Renal cortical epithelial cell (primary cell): Measurements from ENCODE around the gene SPATA13. TPM values are rescaled to one million over a fixed set of nuclear protein-coding genes. Genes with fewer than 3 reads are reported as not detected.

Source experiments
- DNase-seq: peaks from one replicate; pipeline ENCODE4 v3.0.0-alpha.2; 2011; ENCODE audit warnings: low read depth
- total RNA-seq: library from RNA; depleted of rRNA; stranded (reverse); fragments of >200 nt; gene quantifications from 2 replicates; pipeline ENCODE4 v1.2.3, GENCODE V29; 2014

SPATA13 gene
- total RNA-seq, 1 donor from 2014 or later: 27.4 TPM

GRCh38 chr13:24141333-24141910 is 19.1 kb upstream of the SPATA13 start:
- DNase-seq: no peak

- no peak for DNase-seq
Observed at GRCh38 chr13:24142453-24142852, 18.1 kb upstream of the SPATA13 start.

GRCh38 chr13:24142886-24143285 is 17.6 kb upstream of the SPATA13 start:
- DNase-seq: no peak

GRCh38 chr13:24145240-24145639 is 15.3 kb upstream of the SPATA13 start:
- DNase-seq: no peak

- no peak for DNase-seq
Observed at GRCh38 chr13:24145674-24146073, 14.8 kb upstream of the SPATA13 start.

DNA sequence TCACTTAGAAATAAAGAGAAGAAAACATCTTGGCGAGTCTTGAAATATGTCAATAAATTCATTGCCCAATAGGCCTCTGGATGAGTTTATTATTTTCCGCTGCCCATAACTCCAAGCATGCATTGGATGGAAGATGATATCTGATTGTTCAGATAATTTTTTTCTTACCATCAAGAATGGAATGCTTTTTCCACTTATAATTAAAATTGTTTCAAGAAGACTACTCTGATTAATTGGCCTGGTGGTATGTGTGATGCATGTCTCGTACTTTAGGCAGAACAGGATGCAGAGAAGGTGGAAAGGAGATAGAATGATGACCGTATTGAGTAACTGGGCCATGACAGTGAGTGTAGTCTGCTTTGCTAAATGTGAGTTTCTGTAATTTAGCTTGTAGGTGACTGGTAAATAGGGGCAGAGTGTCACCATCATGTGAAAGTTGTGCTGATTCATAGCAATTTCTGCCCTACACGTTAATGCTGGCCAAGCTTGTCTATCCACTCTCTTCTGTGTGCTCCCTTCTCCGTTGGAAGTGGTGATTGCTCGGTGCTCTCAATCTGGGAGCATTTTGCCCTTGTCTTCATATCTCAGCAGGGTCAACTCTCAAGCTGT is 13.5 kb upstream of the SPATA13 start:
- peak; percentile 59 for DNase-seq

- peak; percentile 76 for DNase-seq
Observed at GRCh38 chr13:24147570-24147963, 13.0 kb upstream of the SPATA13 start.

GRCh38 chr13:24148414-24149235 is 11.9 kb upstream of the SPATA13 start:
- DNase-seq: peak; percentile 100

- no peak for DNase-seq
Observed at GRCh38 chr13:24149246-24150032, 11.1 kb upstream of the SPATA13 start.

- no peak for DNase-seq
Observed at GRCh38 chr13:24150572-24150971, 9.9 kb upstream of the SPATA13 start.

DNA sequence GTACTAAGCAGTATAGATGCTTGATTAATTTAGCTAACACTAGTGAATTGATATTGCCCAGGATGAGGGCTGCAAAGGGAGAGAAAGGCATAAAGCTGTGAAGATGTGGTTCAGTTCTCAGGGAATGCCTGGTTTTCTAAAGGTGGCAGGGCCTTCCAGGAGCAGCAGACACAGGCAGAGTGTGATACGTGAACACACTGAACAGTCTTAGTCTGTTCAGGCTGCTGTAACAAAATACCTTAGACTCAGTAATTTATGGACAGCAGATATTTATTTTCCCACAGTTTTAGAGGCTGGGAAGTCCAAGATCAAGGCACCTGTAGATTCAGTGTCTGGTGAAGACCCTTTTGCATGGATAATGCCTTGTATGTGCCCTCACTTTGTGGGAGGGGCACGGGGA is 8.7 kb upstream of the SPATA13 start:
- no peak for DNase-seq

DNA sequence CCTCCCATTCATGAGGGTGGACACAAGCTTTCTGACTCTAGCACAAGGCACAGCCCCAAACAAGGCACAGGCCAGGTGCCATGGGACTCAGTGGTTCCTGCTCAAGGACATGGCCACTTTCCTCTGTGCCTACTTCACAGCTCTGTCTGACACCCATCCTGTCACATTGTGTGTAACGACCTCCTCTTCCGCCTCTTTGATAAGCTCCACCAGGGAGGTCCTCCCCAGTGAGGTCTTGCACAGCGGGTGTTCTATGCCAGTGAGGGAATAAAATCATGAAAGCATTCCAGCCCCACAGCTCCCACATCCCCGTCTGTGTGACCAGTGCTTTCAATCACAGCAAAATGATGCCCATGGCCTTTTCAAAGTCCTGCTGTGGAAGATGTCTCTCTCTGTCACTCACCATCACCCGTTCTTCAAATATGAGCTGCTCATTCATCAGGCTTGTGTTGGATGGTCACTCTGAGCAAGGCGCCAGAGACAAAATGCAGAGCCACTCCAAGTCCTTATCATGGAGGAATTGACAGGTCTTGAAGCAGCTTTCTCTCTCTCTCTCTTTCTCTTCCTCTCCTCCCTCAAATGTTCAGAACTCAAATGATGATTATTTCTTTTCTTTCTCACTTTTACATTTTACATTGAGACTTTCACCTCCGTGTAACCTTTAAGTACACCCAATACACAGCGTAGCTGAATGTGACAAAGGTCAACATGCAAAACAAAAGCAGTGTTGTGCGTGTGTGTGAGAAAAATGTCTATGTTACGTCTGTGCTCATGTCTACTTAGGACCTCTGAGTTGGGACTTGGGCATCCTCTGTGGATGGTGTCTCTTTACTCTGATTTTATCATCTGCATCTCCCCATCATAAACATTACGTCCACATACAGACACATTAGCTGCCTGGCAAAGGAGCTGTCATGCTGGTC is 8.0 kb upstream of the SPATA13 start:
- no peak for DNase-seq

DNA sequence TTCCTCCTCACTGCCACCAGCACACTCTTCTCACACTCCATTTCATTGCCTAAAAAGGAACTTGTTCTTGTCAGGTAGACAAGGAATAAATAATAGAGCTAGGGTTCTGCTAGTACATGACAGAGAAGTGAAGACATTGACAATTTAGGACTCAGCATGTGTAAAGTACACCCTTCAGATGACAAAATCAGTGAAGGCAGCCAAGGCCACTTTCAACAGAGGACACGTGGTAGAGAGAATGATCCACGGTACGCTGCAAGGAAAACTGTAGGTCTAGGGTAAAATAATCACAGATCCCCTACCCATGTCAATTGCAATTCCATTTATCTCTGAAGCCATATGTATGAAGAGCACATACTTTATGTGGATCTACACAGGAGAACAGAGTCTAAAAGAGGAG is 7.2 kb upstream of the SPATA13 start:
- no peak for DNase-seq

DNA sequence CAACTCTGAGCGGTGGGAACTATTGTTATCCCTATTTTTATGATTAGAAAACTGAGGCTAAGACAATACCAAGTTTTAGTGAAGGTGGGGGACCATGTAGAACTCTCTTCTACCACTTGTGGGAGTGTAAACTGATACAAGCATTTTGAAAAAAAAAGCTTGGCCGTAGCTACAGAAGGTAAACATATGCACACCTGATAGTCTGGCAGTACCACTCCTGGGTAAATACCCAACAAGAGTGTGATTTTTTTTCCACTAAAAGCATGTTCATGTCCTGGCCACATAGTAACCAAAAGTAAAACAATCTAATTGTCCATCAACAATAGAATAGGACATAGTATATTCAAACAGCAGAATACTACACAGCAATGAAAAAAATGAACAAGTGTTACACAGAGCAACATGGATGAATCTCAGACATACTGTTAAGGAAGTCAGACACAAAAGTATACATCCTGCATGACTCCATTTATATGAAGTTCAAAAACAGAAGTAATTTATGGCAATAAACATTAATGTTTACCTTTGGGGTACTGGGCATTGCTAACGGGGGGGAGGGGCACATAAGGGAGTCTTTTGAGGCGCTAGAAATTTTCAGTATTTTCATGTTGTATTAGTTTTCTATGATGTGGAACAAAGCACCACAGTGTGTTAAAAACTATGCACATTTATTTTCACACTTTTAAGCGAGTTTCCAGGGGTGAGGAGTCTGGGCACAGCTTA is 6.4 kb upstream of the SPATA13 start:
- no peak for DNase-seq

DNA sequence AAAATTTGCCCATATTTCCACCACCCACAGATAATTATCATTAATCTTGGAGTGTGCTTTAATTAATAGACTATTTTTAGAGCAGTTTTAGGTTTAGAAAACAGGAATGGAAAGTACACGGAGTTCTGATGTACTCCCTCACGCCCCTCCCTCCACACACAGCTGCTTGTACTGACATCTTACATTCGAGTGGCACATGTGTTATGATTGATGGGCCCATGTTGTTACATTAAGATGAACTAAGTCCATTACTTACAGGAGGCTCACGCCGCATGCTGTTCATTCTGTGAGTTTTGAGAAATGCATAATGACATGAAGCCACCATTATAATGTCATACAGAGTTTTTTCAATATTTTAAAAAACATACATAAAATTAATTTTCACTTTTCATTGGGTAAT is 1.2 kb upstream of the SPATA13 start:
- no peak for DNase-seq

DNA sequence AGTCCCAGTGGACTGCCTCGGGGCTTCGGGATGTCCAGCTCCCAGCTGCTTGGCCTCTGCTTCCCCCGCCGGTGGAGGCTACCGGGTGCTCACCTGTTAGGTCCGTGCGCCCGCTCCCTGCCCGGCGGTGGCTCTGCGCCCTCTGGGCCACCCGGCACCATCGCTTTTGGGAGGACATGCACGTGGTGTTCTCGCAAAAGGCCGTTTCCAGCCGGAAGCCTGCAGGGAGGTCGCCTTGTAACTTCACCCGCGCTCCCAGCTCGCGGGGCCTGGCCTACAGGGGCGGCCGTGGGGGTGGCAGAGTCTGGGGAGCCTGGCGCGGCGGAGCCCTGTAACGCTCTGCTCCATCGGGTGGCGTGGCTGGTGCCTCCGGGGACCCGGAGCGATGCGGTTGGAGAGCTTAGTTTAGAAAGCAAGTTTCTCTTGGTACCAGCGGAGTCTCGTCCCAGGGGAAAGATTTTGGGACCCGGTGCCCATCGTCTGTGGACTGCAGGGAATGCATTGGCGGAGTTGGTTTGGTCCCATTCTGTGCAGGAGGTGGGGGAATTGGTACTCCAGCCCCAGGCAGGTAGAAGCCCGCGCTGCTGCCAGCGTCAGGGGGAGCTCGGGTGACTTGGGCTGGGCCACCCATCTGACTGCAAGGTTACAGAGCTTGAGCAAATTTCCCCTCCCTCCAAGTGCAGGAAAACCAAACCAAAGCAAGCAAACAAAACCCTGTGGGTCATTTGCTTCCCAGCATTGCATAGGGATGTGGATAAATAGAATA is 673 bp downstream of the SPATA13 start:
- DNase-seq: peak; percentile 49

GRCh38 chr13:24161980-24162525 is 1.5 kb downstream of the SPATA13 start:
- DNase-seq: peak; percentile 19

GRCh38 chr13:24162604-24163003 is 2.1 kb downstream of the SPATA13 start:
- no peak for DNase-seq

DNA sequence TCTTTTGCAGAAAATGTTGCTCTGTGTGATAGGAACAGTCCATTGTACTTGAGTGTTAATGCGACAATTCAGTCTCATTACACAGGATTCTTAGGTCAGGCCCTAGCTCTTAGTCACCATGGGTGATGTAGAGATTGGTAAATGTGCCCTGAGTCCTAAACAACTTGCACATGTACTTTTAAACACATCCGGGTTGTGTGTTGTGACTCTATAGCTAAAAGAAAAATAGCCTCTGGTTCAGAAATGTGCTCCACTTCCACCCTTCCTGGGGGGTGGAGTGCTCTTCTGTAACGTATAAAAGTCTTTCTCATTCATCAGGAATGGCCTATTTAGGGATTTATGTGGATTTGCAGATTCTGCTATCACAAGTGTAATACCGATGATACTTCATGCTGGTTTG is 5.2 kb downstream of the SPATA13 start:
- DNase-seq: peak; percentile 73
